Ovary (tissue), 10 donors: ENCODE measurements around the gene GXYLT2. TPM values are rescaled to one million over a fixed set of nuclear protein-coding genes. Genes with fewer than 3 reads are reported as not detected.

ENCODE experiments used
- DNase-seq, 5 donors: peaks; one replicate each; pipeline ENCODE4 v3.0.0-alpha.2; 2019 to 2020
- H3K27ac ChIP-seq, 2 donors: fragments of 200-600 bp; one replicate each; pipeline versions ENCODE4 v1.5.1 to v1.8.0; 2019 to 2022
- H3K27me3 ChIP-seq: fragments of 200-600 bp; one replicate; pipeline ENCODE4 v1.8.0; 2022
- H3K36me3 ChIP-seq: fragments of 200-600 bp; sonication (generic); one replicate; pipeline ENCODE4 v1.5.1; 2019
- H3K4me1 ChIP-seq: one replicate; pipeline ENCODE4 v1.8.1; 2013; ENCODE audit warnings: mild to moderate bottlenecking, moderate library complexity; ENCODE audit not compliant: insufficient read depth
- H3K4me3 ChIP-seq: fragments of 200-600 bp; sonication (generic); one replicate; pipeline ENCODE4 v1.5.1; 2017
- H3K9me3 ChIP-seq, 2 donors: fragments of 200-600 bp in 1 of 2; sonication (generic) in 1 of 2; one replicate each; pipeline versions ENCODE4 v1.5.1 to v1.8.1; 2013 to 2019; ENCODE audit warnings: mild to moderate bottlenecking in 1 of 2, moderate library complexity in 1 of 2
- CTCF ChIP-seq, 3 donors: fragments of 450-650 bp in 2 of 3; fragments of 200-600 bp in 1 of 3; IDR thresholded peaks; one replicate each; pipeline versions ENCODE4 v1.5.1 to v1.8.0; 2016 to 2022; ENCODE audit warnings: antibody characterized with exemption in 3 of 3, mild to moderate bottlenecking in 1 of 3
- EP300 ChIP-seq: sonication (generic); formaldehyde crosslinking; IDR thresholded peaks from one replicate; pipeline ENCODE4 v1.6.1; 2017; ENCODE audit warnings: antibody characterized with exemption
- POLR2A ChIP-seq: fragments of 450-650 bp; IDR thresholded peaks from one replicate; pipeline ENCODE4 v1.6.1; 2017; ENCODE audit warnings: antibody characterized with exemption, mild to moderate bottlenecking, moderate library complexity
- WGBS, 3 donors: extraction: QIAGEN DNeasy Blood & Tissue Kit in 1 of 3; methylation state at CpG; one replicate each; pipeline versions ENCODE4 v1.1.5 to v1.1.7; 2013 to 2017; 5-methylcytosine and 5-hydroxymethylcytosine counted together
- intact Hi-C, 4 donors: fragments of 100-400 bp; cut with DNase I; formaldehyde crosslinking; loops; one replicate each; pipeline versions ENCODE4 v1.11.0 to v1.15.1; 2022 to 2023
- long read RNA-seq, 3 donors: library from polyadenylated mRNA in 2 of 3; unstranded in 2 of 3; transcript quantifications; one replicate each; pipeline ENCODE4 v2.0.0 and lab custom pipeline, GENCODE V29; 2021 to 2026
- polyA plus RNA-seq, 2 donors: library from polyadenylated mRNA; stranded (reverse); fragments of 200-250 nt in 1 of 2; fragments of 350-450 nt in 1 of 2; fragmentation: Illumina TruSeq in 1 of 2; extraction: RNeasy Lipid Tissue Mini Kit (QIAGEN cat#74804) in 1 of 2; gene quantifications; one replicate each; pipeline ENCODE4 v1.2.3, GENCODE V29; 2013 to 2014
- total RNA-seq, 7 donors: library from RNA; depleted of rRNA in 2 of 7; stranded (reverse); fragments of >200 nt in 2 of 7; fragmentation: NEBNext Ultra II Directional in 3 of 7; extraction: Animal tissue kit (Norgen Biotek cat#: 25700) in 3 of 7; gene quantifications; one replicate each; pipeline versions ENCODE4 v1.1.0 to v1.2.4, GENCODE V29; 2016 to 2023
- donor health status: DM: no; HTN: no; CAD: no; lungs with moderate emphysema.
- donor health status: DM: no; HTN: no; CAD: no.
- donor health status: Bipolar disorder and iron deficiency.
- donor health status: DM: yes; HTN: yes; CAD: no.
- donor health status: DM: no; HTN: no; CAD: no.
- donor health status: DM: yes; HTN: yes; CAD: no.

The GXYLT2 gene, protein sequence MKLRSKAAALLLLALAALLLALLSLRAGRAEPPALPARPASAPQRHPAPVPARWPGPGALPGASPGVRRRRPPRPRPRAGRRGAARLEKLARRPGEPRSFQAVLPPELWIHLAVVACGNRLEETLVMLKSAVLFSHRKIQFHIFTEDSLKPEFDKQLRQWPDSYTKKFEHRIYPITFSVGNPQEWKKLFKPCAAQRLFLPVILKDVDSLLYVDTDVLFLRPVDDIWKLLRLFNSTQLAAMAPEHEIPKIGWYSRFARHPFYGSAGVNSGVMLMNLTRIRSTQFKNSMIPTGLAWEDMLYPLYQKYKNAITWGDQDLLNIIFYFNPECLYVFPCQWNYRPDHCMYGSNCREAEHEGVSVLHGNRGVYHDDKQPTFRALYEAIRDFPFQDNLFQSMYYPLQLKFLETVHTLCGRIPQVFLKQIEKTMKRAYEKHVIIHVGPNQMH
- total RNA-seq (10 to 100 TPM; 28.0 to 86.0 (median 47.0) TPM), polyA plus RNA-seq (10 to 100 TPM in 1 of 2 donors, 1 to 10 TPM in 1; 9.4 to 34.9 TPM)
- long read RNA-seq, donor 1, transcript GXYLT2-201 (7 exons, 3,260 nt), result major isoform, 7 of 28 reads
- long read RNA-seq, donor 1, partial matches to known transcripts, result 5 of 28 reads
- long read RNA-seq, donor 1, other reads (novel, unspliced or antisense), result 16 of 28 reads
- long read RNA-seq, donor 2, transcript GXYLT2-201 (7 exons, 3,260 nt), result major isoform, 8 of 51 reads
- long read RNA-seq, donor 2, partial matches to known transcripts, result 43 of 51 reads
- long read RNA-seq, donor 2, other reads (novel, unspliced or antisense), result 0 of 51 reads
- long read RNA-seq, donor 3, transcript GXYLT2-201 (7 exons, 3,260 nt), result major isoform, 32 of 56 reads
- long read RNA-seq, donor 3, partial matches to known transcripts, result 10 of 56 reads
- long read RNA-seq, donor 3, other reads (novel, unspliced or antisense), result 14 of 56 reads

- 0 to 2% (median 1%) methylated on average over 41 to 96 of the region's 96 CpGs for WGBS, 3 donors
- H3K36me3 ChIP-seq, result no peaks in the 10 kb centered on the region
- peaks cover 11% of the 10 kb centered on the region for H3K4me1 ChIP-seq
- peak within 1 kb of the TSS; percentile 34 for H3K4me3 ChIP-seq
- TF ChIP-seq POLR2A (peak; percentile 12), EP300 (no peak), CTCF (IDR thresholded peaks at IDR 0.05) (no peak)
- no peaks in the 10 kb centered on the region for H3K27me3 ChIP-seq
- intact Hi-C loops, result loop anchor here in 1 of 4 donors (5.0 kb wide), 1 partner anchor 49 kb away; no protein-coding TSS in a partner anchor
- H3K9me3 ChIP-seq, result no peaks in the 10 kb centered on the region
- peak within 1 kb of the TSS; percentile 70 to 80 for H3K27ac ChIP-seq
- DNase-seq, result peak; percentile 74 to 81 (median 80)
These were observed at the start of gene GXYLT2 for GRCh38 chr3:72887705-72888545. Gene GXYLT2, plus strand, starts transcription at chr3:72888046. Its CDS starts 188 bp downstream, at chr3:72888234.

DNA sequence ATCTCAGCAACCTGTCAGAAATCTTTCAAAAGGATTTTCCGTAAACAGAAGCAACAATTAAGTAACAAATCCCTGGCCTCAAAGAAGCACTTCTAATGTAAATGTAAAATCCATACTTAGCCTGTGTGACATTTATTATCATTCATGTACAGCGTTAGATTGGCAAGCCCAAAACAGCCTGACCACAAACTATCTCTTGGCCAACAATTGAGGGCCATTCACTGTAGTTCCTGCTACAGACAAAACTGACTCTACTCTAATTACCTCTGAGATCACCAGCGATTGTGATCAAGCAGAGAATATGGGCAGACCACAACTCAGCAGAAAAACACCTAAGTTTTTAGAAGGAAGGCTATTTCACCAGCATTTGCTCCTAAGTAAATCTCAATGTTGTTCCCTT lies 48.8 kb upstream of the GXYLT2 start:
- intact Hi-C loops, result no loop called here
- no peaks in the 10 kb centered on the region for H3K4me1 ChIP-seq
- H3K36me3 ChIP-seq, result no peaks in the 10 kb centered on the region
- WGBS, 3 donors, result 94 to 95% (median 94%) methylated on average over 3 of the region's 3 CpGs
- TF ChIP-seq POLR2A (no peak), CTCF (IDR thresholded peaks at IDR 0.05) (no peak), EP300 (no peak)
- no peak overlapping the region for H3K27ac ChIP-seq
- no peaks in the 10 kb centered on the region for H3K27me3 ChIP-seq
- no peaks in the 10 kb centered on the region for H3K9me3 ChIP-seq
- DNase-seq, result no peak
- no peak overlapping the region for H3K4me3 ChIP-seq

GRCh38 chr3:72844436-72844993 lies 43.3 kb upstream of the GXYLT2 start:
- H3K9me3 ChIP-seq, result no peaks in the 10 kb centered on the region
- intact Hi-C loops, result loop anchor here in 2 of 4 donors (10.0 kb wide), 3 partner anchors 210 to 240 kb away; no protein-coding TSS in a partner anchor
- WGBS, 3 donors, result 86 to 92% (median 86%) methylated on average over 1 of the region's 1 CpG
- TF ChIP-seq CTCF (IDR thresholded peaks at IDR 0.05), result no peak
- H3K27ac ChIP-seq, result no peak overlapping the region
- H3K36me3 ChIP-seq, result no peaks in the 10 kb centered on the region
- peaks cover 6% of the 10 kb centered on the region for H3K4me1 ChIP-seq
- H3K27me3 ChIP-seq, result no peaks in the 10 kb centered on the region
- no peak for DNase-seq
- H3K4me3 ChIP-seq, result no peak overlapping the region
